Prostate gland (tissue), 2 donors: ENCODE data around the gene C10orf105.

Experiments used
- CTCF ChIP-seq, 4 experiments: fragments of 200-600 bp in 2 of 4; fragments of 450-650 bp in 2 of 4; sonication (generic) in 2 of 4; IDR thresholded peaks; 1 replicate in 3 of 4; 2 replicates in 1 of 4; pipeline ENCODE4 v1.5.1; 2016 to 2019; ENCODE audit warnings: antibody characterized with exemption in 4 of 4, mild to moderate bottlenecking in 2 of 4, moderate library complexity in 2 of 4
- POLR2AphosphoS5 ChIP-seq: sonication (generic); formaldehyde crosslinking; IDR thresholded peaks from one replicate; pipeline ENCODE4 v1.6.1; 2017; ENCODE audit warnings: antibody characterized with exemption

GRCh38 chr10:71743089-71743838, 23.7 kb upstream of the C10orf105 start:
- no peak for TF ChIP-seq POLR2AphosphoS5
- no peak for TF ChIP-seq CTCF (IDR thresholded peaks at IDR 0.05)
